HUES48 (cell line): ENCODE measurements around the gene SF3B4.
A peak's percentile ranks its signal among the peaks of the same experiment; 100 is the strongest.
"Not testable (repeated sequence)": the region's sequence is repeated elsewhere in the genome, so short reads cannot be mapped to it uniquely, and the experiment has no call there.

Source experiments
- H3K27ac ChIP-seq: one replicate; pipeline ENCODE4 v1.7.0; 2013; ENCODE audit warnings: low read depth, low read length, inconsistent platforms
- H3K27me3 ChIP-seq: 2 replicates; pipeline ENCODE4 v1.6.1; 2013; ENCODE audit warnings: mild to moderate bottlenecking, low read length; ENCODE audit not compliant: control insufficient read depth, insufficient read depth
- H3K36me3 ChIP-seq: 2 replicates; pipeline ENCODE4 v1.6.1; 2013; ENCODE audit warnings: low read length; ENCODE audit not compliant: control insufficient read depth, insufficient read depth
- H3K4me1 ChIP-seq: 2 replicates; pipeline ENCODE4 v1.6.1; 2013; ENCODE audit warnings: mild to moderate bottlenecking, low read length; ENCODE audit not compliant: control insufficient read depth, insufficient read depth
- H3K4me3 ChIP-seq: 2 replicates; pipeline ENCODE4 v1.5.1; 2013; ENCODE audit warnings: mild to moderate bottlenecking, low read depth, low read length
- H3K9ac ChIP-seq: 2 replicates; pipeline ENCODE4 v1.6.1; 2013; ENCODE audit warnings: mild to moderate bottlenecking, low read depth, low read length, moderate library complexity
- H3K9me3 ChIP-seq: 2 replicates; pipeline ENCODE4 v1.6.1; 2013; ENCODE audit warnings: low read length; ENCODE audit not compliant: control insufficient read depth, insufficient read depth

Gene SF3B4

GRCh38 chr1:149957548-149957947 is 29.9 kb upstream of the SF3B4 start:
- not testable (repeated sequence) for H3K27me3 ChIP-seq, H3K4me1 ChIP-seq, H3K4me3 ChIP-seq, H3K9ac ChIP-seq, H3K27ac ChIP-seq
- Histone ChIP-seq H3K36me3 (peaks cover 43% of the 10 kb centered on the region), H3K9me3 (peaks cover 20% of the 10 kb centered on the region)

- Histone ChIP-seq H3K4me3 (no peak overlapping the region), H3K27me3 (no peaks in the 10 kb centered on the region), H3K9ac (no peak overlapping the region), H3K9me3 (no peaks in the 10 kb centered on the region), H3K4me1 (no peaks in the 10 kb centered on the region), H3K27ac (peak overlapping the region; percentile 51), H3K36me3 (peaks cover 47% of the 10 kb centered on the region)
Observed at GRCh38 chr1:149949911-149950310, 22.3 kb upstream of the SF3B4 start.

- Histone ChIP-seq H3K36me3 (peaks cover 56% of the 10 kb centered on the region), H3K4me3 (no peak overlapping the region), H3K27ac (no peak overlapping the region), H3K9ac (no peak overlapping the region), H3K4me1 (peaks cover 11% of the 10 kb centered on the region; the same call in 1 of the 2 replicates), H3K9me3 (no peaks in the 10 kb centered on the region), H3K27me3 (no peaks in the 10 kb centered on the region)
Observed at GRCh38 chr1:149945206-149945605, 17.6 kb upstream of the SF3B4 start.

GRCh38 chr1:149942885-149943284 is 15.3 kb upstream of the SF3B4 start:
- Histone ChIP-seq H3K4me1 (peaks cover 23% of the 10 kb centered on the region), H3K36me3 (peaks cover 34% of the 10 kb centered on the region), H3K27ac (peak overlapping the region; percentile 51)

GRCh38 chr1:149942207-149942606 is 14.6 kb upstream of the SF3B4 start:
- H3K27ac ChIP-seq: peak overlapping the region; percentile 10
- no peaks in the 10 kb centered on the region for H3K27me3 ChIP-seq
- H3K4me1 ChIP-seq: peaks cover 30% of the 10 kb centered on the region
- H3K9me3 ChIP-seq: no peaks in the 10 kb centered on the region
- peaks cover 27% of the 10 kb centered on the region for H3K36me3 ChIP-seq
- no peak overlapping the region for H3K4me3 ChIP-seq
- H3K9ac ChIP-seq: no peak overlapping the region

More at GRCh38 chr1:149942885-149943284, 15.3 kb upstream of the SF3B4 start:
- H3K27me3 ChIP-seq: no peaks in the 10 kb centered on the region
- no peak overlapping the region for H3K9ac ChIP-seq
- H3K9me3 ChIP-seq: no peaks in the 10 kb centered on the region
- no peak overlapping the region for H3K4me3 ChIP-seq

GRCh38 chr1:149940427-149940826 is 12.8 kb upstream of the SF3B4 start:
- Histone ChIP-seq H3K9me3 (no peaks in the 10 kb centered on the region), H3K9ac (no peak overlapping the region), H3K4me1 (peaks cover 32% of the 10 kb centered on the region), H3K27me3 (no peaks in the 10 kb centered on the region), H3K4me3 (no peak overlapping the region), H3K27ac (peak overlapping the region; percentile 31), H3K36me3 (peaks cover 21% of the 10 kb centered on the region)

- not testable (repeated sequence) for H3K36me3 ChIP-seq, H3K27me3 ChIP-seq, H3K9me3 ChIP-seq
- Histone ChIP-seq H3K27ac (peak overlapping the region; percentile 92), H3K4me3 (peak overlapping the region; percentile 37), H3K9ac (peak overlapping the region; percentile 66), H3K4me1 (peaks cover 32% of the 10 kb centered on the region)
Observed at GRCh38 chr1:149938668-149939003, 11.0 kb upstream of the SF3B4 start.

- peak overlapping the region; percentile 26 for H3K27ac ChIP-seq
- H3K4me3 ChIP-seq: no peak overlapping the region
- no peak overlapping the region for H3K9ac ChIP-seq
Observed at GRCh38 chr1:149937759-149938158, 10.2 kb upstream of the SF3B4 start.

GRCh38 chr1:149936992-149937705 is 9.5 kb upstream of the SF3B4 start:
- H3K9me3 ChIP-seq: no peaks in the 10 kb centered on the region
- H3K9ac ChIP-seq: no peak overlapping the region
- H3K36me3 ChIP-seq: no peaks in the 10 kb centered on the region
- no peaks in the 10 kb centered on the region for H3K27me3 ChIP-seq
- H3K4me1 ChIP-seq: peaks cover 32% of the 10 kb centered on the region
- H3K4me3 ChIP-seq: peak overlapping the region; percentile 53
- H3K27ac ChIP-seq: peak overlapping the region; percentile 46

More at GRCh38 chr1:149937759-149938158, 10.2 kb upstream of the SF3B4 start:
- H3K9me3 ChIP-seq: no peaks in the 10 kb centered on the region
- peaks cover 32% of the 10 kb centered on the region for H3K4me1 ChIP-seq
- H3K36me3 ChIP-seq: no peaks in the 10 kb centered on the region
- H3K27me3 ChIP-seq: no peaks in the 10 kb centered on the region

GRCh38 chr1:149936170-149936991 is 8.8 kb upstream of the SF3B4 start, which contains the start of gene MTMR11:
MTMR11 (minus strand) TSS chr1:149936879; CDS start chr1:149936647, 232 bp downstream.
- peaks cover 27% of the 10 kb centered on the region for H3K4me1 ChIP-seq
- peak within 1 kb of the TSS; percentile 46 for H3K27ac ChIP-seq
- H3K9me3 ChIP-seq: no peaks in the 10 kb centered on the region
- H3K27me3 ChIP-seq: no peaks in the 10 kb centered on the region
- no peaks in the 10 kb centered on the region for H3K36me3 ChIP-seq
- H3K9ac ChIP-seq: no peak within 1 kb of the TSS
- peak within 1 kb of the TSS; percentile 53 for H3K4me3 ChIP-seq

GRCh38 chr1:149934356-149934755 is 6.8 kb upstream of the SF3B4 start:
- Histone ChIP-seq H3K4me3 (no peak overlapping the region), H3K27ac (no peak overlapping the region), H3K9me3 (no peaks in the 10 kb centered on the region), H3K36me3 (no peaks in the 10 kb centered on the region), H3K4me1 (peaks cover 18% of the 10 kb centered on the region), H3K27me3 (no peaks in the 10 kb centered on the region), H3K9ac (no peak overlapping the region)
